TTC549 (cell line): ENCODE measurements around the gene IKZF3.
"Not testable (repeated sequence)": the region's sequence is repeated elsewhere in the genome, so short reads cannot be mapped to it uniquely, and the experiment has no call there.

Experiments used
- FAIRE-seq: peaks from 2 replicates; lab custom pipeline; 2012; peaks lifted over from hg19 to GRCh38; lab: Jason Lieb, UNC

Gene IKZF3

DNA sequence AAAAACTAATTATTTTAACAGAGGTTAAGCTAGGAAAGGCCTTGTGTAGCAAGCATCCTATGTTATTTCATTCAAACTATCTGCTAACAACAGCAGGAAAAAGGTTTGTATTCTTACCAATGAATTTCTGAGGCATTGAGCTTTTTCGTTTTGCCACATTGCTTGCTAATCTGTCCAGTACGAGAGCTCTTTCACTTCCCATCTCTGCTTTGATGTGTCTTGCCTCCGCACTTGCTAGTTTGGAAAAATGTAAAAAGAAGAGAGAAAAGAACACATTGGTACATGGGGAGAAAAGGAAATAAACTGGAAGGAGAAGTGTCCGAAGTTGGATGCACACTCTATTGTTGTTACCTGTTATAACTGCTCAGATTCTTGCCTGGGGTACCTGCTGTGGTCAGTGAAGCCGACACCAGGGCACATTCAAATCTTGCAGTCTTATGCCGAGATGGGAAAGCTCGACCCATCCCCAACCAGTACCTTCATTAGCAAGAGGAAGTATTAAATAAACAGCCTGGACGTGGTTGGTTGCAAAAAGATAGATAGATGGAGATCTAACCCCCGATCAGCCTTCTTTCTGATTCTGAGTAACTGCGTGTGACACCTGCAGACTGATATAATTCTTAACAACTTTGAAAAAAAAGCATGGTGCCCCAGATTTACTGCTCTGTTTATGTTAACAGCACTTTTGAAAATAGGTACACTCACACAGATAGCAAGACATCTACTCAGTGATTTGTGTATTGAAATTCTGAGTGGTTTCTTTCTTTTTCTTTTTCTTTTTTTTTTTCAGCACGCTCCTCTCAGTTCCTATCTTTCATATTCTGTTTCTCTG, 86.4 kb downstream of the IKZF3 start:
- FAIRE-seq, result no peak

DNA sequence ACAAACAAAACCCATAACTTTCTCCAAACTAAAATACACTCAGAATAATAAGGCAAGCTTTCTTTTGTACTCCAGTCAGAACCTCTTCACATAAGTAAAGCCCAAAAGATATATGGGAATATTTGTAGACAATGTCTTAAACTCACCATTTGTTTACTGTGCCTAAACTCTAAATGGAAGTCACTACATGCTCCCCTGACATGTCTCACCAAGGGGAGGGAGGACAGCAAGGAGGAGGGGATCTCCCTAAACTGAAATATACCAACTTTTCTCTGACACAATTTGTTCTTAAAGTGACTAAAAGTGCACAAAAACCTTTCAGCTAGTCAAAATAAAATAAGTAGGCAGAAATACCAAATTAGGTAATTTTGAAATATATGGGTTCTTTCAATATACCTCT, 87.9 kb downstream of the IKZF3 start:
- no peak for FAIRE-seq

DNA sequence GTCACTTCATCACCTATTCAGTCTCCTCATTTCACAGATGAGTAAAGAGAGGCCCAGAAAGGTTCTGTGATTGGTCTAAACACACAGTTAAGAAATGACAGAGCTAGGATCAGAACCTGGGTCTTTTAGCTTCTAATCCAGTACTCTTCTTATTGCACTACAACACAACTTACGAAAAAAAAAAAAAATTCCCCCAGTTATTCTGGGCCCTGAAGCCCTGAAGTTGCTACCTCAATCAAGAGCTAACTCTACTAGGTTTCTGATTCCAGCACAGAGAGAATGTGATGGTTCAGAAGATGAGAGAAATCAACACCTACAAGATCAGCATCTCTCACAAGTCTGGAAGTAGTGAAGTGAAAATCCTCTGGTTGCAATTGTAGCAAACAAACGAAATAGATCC, 89.1 kb downstream of the IKZF3 start:
- FAIRE-seq, result no peak

DNA sequence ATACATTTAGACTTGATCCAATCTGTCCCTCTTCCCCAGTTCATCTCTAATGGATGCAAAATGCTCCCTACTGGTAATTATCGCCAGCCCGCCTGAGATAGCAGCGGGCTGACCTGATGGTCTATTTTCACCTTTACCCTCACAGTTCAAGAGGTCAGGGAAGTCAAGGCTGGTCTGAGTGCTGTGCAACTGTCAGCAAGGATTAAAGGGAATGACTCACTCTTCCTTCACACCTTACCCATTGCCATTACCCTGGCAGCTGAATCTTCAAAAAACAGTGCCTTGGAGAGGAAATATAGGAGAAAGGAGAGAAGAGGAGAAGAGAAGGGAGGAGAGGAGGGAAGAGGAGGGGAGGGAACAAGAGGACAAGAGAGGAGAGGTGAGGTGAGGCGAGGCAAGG, 90.1 kb downstream of the IKZF3 start:
- no peak for FAIRE-seq

DNA sequence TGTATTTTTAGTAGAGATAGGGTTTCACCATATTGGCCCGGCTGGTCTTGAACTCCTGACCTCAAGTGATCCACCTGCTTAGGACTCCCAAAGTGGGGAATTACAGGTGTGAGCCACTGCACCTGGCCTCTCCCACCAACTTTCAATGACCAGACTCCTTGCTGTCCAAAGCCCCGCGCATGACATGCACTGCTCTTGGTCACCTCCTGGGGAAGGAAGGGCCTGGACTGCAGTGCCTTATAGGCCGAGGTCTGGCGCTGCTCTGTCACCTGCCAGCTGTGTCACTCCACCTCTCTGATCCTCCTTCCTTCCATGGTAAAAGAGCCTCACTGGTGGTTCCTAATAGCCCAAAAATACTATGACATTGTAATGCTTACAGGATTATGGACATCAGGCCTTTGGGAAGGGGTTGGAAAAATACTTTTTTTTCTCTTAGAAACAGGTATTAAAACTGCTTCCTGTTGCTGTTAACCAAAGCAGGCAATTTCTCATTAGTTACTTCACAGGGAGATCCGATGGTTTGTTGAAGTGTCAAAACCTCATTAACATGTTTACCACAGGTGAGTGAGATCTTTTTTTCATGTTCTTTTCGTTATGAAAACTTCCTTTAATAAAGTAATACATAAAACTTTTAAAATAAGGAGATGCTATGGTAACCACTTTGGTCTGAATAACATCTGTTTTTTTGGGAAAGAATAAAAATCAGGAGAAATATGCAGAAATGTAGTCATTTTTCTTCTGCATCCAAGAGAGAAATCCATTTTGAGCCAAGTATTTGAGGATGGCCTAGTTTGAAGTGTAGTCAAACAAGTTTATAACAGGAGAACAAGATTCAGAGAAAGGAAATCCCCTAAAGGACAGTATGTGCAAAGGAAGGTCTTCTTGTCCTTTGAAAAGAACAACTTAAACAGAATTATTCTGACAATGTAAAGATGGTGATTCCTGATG, 90.9 kb downstream of the IKZF3 start:
- FAIRE-seq, result no peak

DNA sequence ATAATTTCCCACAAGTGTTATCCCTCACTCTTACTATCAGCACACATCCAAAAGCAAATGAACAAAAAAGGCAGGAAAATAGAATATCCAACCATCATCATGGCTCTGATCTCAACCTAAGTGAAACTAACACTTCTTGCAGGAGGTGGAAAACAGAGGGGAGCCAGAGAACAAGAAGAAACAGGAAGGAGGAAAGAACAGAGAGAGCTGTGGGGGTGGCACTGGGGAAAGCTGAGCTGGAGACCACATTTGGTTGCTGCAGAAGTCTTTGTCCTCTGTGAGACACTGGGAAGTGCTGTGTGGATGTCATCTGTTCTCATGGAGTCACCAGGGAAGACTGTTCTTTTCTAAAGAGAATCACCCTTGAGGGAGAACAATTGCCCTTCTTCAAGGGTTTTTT, 91.7 kb downstream of the IKZF3 start:
- no peak for FAIRE-seq

DNA sequence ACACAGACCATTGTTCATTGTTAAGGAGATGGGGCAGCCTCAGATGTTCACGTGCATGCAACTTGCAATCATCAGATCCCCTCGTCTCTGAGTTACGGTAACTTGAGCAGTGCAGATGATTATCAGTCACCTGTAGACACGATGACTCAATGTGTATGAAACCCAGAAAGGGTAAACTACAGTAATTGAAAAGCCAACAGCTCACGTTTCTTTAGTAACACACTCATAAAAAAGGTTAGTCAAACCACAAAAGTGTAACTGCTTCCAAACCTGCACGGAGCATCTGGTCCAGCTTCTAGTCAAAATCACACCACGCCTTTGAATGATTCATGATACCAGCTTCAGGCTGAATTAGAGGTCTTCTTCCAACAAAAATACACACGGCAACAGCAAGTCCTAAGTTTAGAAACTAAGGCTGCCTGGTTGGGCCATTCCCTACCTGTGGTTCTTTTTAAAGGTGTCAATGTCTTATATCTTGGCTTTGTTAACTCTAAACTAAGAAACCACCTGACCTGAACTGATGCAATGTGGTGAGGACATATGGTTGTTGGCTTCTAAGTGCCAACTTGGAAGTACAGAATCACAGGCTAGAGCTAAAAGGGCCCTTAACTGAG, 94.0 kb downstream of the IKZF3 start:
- FAIRE-seq, result no peak

DNA sequence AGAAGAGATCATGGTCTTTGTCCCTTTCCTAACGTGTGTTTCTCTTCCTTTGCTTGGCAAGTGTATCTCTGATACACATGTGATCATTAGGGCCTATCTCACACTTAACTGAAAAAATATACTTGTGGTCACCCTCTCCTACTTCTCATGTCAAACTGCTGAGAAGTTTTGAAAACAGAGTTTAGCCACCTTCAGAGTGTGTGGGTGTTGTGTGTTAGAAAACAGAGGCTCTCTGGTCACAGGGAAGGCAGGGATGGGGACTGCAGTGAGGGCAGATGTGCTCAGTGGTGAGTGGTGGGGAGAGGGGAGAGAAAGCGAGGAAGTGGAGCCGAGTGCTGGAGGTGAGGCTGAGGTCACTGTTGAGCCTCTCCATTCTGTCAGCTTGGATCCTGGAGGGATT, 97.0 kb downstream of the IKZF3 start:
- FAIRE-seq, result no peak

DNA sequence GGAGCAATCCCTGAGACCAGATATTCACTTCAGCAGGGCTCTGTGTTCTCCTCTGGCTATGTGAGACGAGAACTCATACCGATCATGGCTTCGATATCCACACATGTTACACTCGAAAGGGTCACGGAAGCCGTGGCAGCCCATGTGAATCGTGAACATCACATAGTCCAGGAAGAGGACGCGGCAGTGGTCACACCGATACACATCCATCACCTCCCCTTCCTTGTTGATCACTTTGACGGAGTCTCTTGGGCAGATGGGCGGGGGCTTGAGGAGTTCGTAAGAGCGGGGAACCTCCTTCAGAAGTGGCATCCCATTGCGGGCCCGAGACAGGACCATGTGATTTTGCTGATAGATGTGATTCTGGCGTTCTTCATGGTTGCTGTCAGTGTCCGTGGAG, 98.3 kb downstream of the IKZF3 start:
- FAIRE-seq, result no peak

DNA sequence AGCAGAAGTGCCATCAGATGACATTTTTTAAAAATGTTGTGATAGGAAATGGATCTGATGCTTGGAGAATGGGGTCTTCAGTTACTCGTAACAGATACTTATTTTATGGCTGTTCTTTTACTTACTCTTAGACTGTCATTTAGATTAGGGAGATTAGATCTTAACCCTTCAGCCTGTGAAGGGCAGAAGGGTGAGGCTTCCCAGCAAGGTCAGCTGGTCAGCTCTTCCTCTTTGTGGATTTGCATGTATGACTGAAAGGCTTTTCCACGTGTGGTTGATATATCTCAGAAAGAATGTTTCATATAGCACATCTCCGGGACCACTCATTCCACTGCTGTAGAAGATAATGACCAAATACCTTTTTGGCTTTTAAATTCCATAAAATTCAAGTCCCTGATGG, 98.9 kb downstream of the IKZF3 start:
- no peak for FAIRE-seq

DNA sequence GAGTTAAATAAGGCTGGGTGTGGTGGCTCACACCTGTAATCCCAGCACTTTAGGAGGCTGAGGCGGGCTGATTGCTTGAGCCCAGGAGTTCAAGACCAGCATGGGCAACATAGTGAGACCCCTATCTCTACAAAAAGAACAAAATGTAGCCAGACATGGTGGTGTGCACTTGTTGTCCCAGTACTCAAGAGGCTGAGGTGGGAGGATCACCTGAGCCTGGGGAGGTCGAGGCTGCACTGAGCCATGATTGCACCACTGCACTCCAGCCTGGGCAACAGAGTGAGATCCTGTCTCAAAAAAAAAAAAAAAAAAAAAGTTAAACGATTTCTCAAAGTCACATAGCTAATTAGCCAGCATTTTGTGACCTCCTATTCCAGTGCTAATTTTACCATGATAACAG, 99.9 kb downstream of the IKZF3 start:
- not testable (repeated sequence) for FAIRE-seq

DNA sequence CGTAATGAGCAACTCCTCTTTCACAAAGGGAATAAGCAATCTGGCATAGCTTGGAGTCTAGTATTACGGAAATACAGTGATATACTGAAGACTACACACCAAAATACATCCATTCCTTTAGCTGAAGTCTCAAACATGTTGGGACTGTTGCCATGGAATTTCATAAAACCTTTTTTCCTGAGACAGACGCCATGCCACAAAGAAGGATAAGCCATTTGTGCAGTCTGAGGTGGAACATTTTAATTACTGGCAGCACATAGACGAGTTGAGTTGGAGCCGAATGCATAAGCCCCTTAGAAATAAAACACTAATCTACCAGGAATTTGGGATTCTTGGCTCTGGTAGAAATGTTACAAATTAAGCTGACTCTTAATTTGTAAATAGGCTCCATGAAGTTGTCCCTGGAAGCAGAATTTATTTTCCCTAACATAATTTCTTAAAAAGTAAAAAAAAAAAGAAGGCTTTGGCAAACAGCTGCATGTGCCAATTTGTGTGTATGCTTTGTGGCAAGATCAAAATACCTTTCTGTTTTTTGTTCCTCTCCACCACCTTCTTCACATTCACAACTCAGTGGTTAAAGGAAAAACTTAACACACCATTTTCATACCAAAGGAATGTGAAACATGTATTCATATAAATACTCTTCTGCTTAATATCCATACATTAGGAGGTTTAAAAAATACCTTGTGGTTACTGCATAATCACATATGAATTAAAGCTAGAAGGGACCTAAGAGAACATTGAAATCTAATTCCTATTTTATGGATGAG, 100.9 kb downstream of the IKZF3 start:
- FAIRE-seq, result no peak

DNA sequence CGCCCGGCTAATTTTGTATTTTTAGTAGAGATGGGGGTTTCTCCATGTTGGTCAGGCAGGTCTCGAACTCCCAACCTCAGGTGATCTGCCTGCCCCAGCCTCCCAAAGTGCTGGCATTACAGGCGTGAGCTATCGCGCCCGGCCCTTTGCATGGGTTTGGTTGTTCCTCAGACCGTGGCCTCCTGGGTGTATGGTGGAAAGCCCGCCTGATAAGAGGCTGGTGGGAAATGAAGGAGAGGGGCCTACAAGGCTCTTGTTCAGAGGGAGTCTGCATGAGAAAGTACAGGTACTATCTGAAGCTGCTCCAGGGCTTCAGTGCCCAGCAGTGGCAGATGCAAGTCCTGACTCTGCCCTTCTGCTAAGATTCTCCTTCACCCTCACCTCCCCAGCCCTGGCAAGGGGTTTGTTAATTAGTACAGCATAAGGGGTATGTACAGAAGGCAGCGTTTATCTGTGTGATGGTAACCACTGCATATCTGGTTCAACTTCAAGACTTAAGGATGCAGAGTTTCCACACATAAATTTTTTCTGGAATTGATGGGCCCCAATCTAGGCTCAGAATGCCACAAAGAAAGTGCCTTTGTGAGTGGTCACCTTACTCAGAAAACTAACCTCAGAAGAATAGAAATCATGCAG, 102.1 kb downstream of the IKZF3 start:
- FAIRE-seq, result no peak

DNA sequence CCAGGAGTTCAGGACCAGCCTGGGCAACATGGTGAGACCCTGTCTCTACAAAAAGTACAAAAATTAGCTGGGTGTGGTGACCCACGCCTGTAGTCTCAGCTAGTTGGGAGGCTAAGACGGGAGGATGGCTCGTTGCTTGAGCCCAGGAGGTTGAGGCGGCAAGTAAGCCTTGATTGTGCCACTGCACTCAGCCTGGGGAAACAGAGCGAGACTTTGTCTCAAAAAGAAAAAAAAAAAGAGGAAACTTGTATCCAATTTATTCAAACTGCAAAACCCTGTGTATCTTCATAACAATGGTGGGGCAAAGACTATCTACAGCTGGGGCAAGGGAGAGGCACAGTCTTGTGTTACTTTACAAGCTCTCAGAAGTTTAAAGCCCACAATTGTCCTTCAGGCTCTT, 104.9 kb downstream of the IKZF3 start:
- no peak for FAIRE-seq

DNA sequence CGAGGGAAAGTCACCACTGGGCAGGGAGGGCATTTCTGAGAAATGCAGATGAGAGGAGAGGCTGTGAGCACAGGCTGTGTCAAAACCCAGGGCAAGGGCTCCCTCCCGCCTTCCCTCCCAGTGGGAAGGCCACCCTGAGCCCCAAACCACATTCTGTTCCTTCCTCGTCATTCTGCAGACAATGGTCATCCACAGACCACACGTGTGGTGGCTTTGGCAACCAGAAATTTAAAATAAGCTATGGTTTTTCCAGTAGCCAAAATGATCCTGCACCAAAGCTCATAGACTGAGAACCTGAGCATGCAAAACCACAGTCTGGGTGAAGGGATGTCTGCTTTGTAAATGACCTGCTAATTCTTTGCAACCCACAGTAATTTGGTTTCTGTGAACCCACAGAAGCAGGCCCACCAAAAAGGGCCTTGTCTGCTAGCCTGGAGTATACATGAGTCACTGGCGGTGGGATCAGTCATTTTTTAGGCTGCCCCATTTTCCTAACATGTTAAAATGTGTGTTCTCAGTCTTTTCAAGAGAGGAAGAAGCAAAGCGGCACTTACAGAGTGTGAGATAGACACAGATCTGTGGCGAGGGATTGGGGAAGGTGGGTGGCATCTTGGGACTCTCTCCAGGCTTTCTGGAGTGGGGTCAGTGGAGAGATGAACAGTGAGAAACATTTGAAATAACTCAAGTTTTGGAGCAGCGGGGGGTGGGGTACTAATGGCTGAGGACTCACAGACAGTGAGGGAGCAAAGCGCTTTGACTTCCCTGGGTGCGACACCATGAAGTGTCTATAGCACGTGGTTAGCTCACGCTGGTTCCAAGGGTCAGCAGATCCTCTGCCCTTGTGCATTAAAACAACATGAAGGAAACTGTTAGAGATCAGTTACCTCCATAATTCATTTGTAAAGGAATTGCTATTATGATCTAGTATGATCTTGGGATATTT, 105.9 kb downstream of the IKZF3 start:
- FAIRE-seq, result no peak

DNA sequence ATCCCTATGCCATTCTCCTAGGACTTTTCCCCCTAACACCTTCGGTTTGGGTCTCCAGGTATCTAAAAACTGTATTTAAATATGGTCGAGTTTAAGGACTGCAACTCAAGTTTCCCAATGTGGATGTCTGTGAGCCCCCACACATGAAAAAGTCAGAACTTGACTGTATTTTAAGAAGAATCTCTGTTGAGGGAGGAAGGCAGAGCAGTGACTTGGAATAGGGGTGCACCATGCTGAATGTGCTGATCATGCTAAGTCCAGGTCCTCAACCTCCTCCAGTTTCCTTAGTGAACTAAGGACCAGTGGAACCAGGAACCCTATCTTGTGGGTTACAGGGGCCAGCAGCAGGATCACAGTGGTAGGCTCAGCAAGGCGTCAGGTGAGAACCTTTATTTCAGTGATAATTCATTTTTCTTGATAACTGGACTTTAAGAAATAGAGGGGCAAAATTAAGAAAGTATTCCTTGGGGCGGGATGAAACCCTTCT, 106.9 kb downstream of the IKZF3 start:
- FAIRE-seq, result no peak

DNA sequence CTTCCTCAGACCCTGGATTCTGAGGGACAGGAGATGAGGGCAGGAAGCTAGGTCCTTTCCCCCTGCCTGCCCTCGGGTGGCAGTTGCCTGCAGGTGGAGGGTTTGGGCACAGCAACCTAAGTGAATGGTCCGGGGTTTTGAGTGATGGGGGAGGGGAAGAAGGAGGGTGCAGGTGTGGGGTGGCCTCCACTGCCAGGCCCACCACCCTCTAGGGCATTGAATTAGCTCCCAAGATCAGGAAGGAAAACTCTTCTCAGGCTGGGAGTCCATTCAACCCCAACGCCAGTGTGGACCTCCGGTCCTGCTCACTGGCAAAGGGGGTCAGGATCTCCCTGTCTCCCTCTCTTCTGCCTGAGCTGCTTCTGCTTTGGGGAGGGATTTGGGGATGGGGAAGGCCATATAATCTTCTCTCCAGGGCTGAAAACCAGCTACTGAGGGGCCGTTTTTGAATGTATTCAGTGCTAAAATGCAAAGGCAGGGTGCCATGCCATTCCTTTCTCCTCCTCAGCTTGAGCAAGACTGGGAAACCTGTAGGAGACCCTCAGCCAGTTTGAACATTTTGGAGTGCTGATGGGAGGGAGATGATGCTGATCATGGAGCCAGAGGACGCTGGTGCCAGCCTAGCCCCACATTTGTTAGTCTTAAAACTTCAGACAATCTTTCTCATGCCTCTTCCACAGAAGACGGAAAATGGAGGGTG, 107.6 kb downstream of the IKZF3 start:
- FAIRE-seq, result no peak

DNA sequence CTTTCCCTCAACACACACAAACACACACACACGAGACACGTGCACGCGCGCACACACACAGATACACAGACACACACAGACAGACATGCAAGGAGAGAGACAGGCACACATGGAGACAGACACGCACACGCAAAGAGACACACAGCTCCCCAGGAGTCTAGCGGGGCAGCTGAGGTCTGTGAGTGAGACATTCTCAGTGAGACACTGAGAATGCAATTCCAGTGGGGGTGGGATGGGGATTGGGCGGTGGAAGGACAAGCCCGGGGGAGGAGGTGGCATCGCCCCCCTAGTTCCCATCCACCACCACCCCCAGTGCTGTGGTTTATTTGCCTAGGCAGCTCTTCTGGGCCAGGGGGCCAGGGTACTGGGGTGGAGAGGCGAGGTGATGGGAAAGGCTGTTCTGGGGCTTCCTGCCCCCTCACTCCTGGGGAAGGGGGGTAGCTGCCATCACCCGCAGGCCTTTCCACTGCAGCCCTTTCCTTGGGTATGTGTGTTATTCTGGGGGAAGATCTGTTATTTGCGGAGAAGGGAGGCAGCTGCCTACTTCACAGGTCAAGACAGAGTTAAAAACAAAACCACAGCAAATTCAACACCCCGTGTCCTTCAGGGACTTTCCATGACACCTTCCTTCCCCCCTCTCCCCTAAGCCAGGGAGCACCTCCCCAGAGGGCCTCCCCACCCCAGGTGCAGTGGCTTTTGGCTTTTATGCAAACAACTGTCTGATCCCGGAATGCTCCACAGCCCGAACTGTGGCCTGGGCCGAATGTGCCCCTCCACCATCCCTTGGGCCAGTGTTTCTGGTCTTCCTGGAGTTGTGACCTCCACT, 108.3 kb downstream of the IKZF3 start:
- no peak for FAIRE-seq
